Kidney tubule cell (primary cell): ENCODE measurements around the gene FBF1.
"Not testable (repeated sequence)": the region's sequence is repeated elsewhere in the genome, so short reads cannot be mapped to it uniquely, and the experiment has no call there.

Experiments used
- DNase-seq: peaks from one replicate; pipeline ENCODE4 v3.0.0-alpha.2; 2018; ENCODE audit warnings: low spot score

Gene FBF1, protein sequence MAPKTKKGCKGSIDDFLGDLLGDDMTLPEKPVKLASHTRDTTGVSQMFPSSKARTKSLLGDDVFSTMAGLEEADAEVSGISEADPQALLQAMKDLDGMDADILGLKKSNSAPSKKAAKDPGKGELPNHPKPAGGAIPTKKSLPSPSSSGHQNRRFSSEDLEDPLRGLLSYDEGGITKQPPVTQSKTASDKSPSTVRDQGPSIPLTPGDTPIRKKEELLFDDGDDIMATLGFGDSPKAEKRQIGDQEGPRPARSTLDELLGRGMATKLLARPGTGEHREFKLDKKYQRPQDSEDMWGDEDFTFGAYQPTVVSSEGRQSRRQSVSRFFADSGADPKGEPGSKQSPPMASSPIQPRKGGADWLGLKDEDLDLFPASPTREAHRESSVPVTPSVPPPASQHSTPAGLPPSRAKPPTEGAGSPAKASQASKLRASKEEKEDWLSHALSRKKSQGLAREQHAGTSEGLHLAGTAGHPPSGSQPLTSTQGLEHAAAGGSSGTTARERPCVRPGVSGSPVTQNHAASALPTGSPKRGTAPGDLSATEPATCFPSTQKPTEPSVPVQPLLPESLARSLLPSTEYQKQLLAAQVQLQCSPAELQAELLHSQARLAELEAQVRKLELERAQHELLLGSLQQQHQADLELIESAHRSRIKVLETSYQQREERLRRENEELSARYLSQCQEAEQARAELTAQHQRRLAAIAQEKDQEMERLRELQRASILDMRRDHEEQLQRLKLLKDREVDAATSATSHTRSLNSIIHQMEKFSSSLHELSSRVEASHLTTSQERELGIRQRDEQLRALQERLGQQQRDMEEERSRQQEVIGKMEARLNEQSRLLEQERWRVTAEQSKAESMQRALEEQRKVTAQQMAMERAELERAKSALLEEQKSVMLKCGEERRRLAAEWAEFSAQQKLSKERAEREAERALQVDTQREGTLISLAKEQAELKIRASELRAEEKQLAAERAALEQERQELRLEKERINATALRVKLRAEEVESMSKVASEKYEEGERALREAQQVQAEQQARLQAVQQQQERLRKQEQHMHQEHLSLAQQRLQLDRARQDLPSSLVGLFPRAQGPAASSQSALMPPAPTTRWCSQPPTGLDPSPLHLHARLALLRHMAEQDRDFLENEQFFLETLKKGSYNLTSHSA

GRCh38 chr17:75940727-75941441 lies at the start of gene FBF1:
Gene FBF1 (minus strand): TSS chr17:75941042. CDS start chr17:75938149, 2,893 bp downstream.
- DNase-seq: peak; percentile 97

GRCh38 chr17:75987041-75987440 lies 46.2 kb upstream of the FBF1 start:
- no peak for DNase-seq

GRCh38 chr17:75985986-75986385 lies 45.1 kb upstream of the FBF1 start:
- DNase-seq: no peak

DNA sequence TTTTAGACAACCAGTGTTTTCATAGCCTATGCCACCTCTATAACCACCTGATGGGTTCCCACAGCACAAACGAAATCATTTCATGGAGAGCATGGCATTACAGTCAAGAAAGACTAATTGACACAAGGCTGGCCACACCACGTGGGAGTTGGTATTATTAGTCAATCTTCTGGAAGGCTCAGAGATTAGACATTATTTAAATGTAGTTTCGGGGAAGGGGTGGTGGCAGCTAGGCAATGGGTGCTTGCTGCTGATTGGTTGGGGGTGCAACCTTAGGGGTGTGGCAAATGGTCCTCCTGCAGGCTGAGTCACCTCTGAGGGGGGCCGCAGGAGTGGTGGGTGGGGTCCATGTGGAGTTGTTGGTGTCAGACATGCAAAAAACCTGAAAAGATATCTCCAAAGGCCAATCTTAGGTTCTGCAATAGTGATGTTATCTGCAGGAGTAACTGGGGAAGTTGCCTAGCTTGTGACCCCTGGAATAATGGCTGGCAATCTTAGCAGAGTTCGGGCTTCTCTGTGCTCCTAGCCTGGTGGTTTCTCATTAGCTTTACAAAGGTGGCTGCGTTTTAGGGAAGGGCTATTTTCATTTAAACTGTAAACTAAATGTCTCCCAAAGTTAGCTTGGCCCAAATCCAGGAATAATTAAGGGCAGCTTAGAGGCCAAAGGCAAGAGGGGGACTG lies 42.8 kb upstream of the FBF1 start:
- DNase-seq: peak; percentile 77

DNA sequence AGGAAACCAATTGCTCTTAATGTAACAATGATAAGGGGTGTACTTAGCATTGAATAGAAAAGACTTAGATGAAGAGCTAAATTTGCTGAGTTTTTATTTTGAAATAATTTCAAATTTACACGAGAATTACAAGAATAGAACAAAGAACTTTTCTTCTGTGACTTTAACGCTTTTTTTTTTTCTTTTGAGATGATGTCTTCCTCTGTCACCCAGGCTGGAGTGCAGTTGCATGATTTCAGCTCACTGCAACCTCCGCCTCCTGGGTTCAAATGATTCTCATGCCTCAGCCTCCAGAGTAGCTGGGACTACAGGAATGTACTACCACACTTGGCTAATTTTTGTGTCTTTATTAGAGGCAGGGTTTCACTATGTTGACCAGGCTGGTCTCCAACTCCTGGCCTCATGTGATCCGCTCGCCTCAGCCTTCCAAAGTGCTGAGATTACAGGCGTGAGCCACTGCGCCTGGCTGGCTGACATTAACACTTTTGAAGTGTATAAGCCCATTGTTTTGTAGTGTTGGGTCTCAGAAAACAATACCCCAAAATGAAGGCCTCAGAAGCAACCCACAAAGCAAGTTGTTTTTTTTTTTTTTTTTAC lies 40.3 kb upstream of the FBF1 start:
- no peak for DNase-seq

GRCh38 chr17:75980188-75981018 lies 39.6 kb upstream of the FBF1 start:
- peak; percentile 77 for DNase-seq

- no peak for DNase-seq
Measured at GRCh38 chr17:75979705-75980187, 38.9 kb upstream of the FBF1 start.

DNA sequence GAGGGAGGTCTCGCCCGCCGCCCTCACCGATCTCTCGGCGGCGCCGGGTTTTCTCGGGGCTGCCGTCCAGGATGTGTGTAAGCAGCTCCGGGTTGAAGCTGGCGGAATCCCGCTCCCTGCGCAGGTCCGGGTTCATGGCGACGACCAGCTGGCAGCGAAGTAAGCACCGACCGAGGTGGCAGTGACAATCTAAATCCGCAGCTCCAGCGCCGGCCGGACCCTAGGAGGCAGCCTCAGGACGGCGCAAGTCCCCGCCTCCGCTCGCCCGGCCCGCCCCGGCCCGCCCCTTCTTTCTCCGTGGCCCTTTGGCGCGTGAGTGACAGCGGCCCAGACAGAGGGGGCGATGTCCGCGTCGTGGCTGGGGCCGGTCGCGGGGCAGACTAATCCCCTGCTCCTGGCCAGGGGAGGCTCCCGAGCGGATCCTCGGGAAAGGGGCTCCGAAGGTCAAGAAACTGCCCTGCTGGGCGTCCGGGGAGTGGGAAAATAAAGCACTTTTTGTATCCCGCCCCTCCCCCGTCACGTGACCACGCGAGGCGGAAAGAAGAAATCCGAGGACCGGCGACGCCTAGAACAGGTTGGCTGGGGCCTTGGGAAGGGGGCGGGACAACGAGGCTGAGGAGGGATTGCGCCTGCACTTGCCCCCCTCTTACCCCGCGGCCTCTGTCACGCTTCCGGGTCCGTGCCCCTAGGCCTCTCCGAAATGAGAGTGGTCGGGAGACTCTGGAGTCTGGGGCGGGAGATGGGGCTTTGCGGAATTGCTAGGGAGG lies 38.3 kb upstream of the FBF1 start, which contains the start of the genes ACOX1 and TEN1:
Gene ACOX1, minus strand, starts transcription at position 229 of the 767 bp plus-strand sequence. Its CDS starts 93 bp downstream, at position 136.
Gene TEN1, plus strand, starts transcription at position 303 of the 767 bp plus-strand sequence. CDS start 6,953 bp downstream, outside the sequence.
- peak; percentile 97 for DNase-seq

DNA sequence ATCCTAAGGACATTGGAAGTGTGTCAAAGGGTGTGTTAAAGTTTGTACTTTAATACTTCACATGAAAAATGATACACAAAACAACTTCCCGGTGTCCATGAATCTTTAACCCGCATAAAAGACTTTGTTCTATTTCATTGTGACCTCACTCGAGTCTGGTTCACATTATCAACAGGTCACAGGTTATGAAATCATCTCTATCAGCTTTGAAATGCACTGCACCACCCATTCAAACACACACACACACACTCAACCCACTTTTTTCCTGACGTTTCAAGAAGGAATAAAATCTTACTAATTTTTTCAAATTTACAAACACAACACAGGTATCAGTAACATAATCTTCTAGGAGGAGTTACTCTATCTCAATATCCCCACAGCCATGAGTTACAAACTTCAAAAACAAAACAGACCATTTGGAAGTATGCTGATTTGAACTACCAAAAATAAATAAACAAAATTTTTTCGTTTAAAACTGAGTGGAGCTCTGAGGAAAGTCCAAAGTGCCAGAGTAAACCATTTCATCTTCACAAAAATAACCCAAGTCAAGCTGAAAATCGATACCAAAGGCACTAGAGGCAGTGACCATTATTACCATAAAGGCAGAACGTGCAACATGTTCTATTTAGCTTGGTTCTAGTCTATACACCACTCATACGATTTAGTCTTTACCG lies 35.5 kb upstream of the FBF1 start:
- DNase-seq: peak; percentile 41

DNA sequence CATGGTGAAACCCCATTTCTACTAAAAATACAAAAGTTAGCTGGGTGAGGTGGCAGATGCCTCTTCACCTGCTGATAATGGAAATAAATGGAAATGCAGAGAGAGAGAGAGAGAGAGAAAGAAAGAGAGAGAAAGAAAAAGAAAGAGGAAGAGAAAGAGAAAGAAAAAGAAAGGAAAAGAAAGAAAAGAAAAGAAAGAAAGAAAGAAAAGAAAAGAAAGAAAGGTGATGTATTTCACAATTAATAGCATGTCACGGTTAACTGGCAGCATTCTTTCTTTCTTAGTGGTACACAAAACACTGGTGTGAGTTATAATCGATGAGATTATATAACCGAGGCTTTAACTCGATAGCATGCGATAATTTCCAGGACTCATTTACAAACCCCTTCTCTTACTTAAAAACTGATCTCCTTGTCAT lies 34.9 kb upstream of the FBF1 start:
- DNase-seq: peak; percentile 10

- DNase-seq: not testable (repeated sequence)
Measured at GRCh38 chr17:75975187-75975586, 34.3 kb upstream of the FBF1 start.

- DNase-seq: no peak
Measured at GRCh38 chr17:75970626-75971025, 29.8 kb upstream of the FBF1 start.

- no peak for DNase-seq
Measured at GRCh38 chr17:75970011-75970523, 29.2 kb upstream of the FBF1 start.

GRCh38 chr17:75969044-75969443 lies 28.2 kb upstream of the FBF1 start:
- not testable (repeated sequence) for DNase-seq

DNA sequence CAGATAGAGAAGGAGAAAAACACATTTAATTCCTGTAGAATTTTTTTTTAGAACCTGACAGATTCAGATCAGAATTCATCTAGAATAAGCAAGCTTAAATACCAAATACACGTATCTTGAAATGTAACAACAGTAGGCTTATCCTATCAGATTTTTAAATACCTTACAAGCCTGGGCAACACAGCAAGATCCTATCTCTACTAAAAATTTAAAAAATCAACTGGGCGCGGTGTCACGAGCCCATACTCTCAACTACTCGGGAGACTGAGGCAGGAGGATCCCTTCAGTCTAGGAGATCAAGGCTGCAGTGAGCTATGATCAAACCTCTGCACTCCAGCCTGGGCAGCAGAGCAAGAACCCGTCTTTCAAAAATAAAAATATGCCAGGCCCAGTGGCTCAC lies 24.6 kb upstream of the FBF1 start:
- DNase-seq: no peak

GRCh38 chr17:75959839-75960511 lies 19.1 kb upstream of the FBF1 start:
- no peak for DNase-seq
